ENCODE measurements around the gene FAM13B.
"Not testable (repeated sequence)": the region's sequence is repeated elsewhere in the genome, so short reads cannot be mapped to it uniquely, and the experiment has no call there.

The FAM13B gene

DNA sequence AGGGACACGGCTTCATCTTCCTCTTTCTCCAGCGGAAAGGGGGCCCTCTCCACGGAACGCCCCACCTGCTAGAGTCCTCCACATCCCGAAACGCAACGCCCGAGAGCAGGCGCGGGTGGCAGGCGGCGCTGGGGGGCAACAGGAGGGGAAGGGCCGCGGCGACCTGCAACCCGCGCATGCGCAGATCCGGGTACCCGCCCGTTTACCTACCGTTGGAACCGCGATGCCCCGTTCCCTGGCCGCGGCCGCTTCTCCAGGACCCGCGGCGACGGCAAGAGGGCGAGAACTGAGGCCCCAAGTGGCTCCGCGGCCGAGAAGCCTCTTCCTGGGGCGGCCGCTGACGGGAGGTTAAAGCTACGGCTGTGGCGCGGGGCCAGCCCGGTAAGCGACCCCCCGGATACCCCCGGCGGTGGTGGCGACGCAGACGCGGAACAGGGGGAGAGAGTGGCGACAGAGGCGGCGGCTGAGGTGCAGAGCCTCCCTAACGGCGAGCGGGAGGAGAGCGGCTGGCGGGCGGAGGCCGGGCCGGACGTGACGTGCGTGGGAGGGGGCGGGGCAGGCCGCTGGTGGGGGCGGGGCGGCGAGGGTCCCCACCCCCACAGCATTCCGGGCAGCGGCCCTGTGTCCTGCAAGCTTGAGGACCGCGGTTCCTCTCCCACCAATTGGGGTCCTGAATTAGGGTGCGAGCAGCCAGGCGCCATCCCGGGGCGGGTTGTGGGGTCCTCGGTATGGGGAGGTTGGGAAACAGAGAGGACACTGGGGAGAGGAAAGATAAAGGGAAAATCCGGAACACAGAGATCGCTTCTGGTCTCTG lies at the start of gene FAM13B:
FAM13B (minus strand) TSS at position 508 of the 814 bp plus-strand sequence. CDS start 13,968 bp downstream, outside the sequence.
- DNase-seq (ENCODE audit: insufficient read length, low spot score) = peak; percentile 57
- FAIRE-seq = peak; percentile 42

DNA sequence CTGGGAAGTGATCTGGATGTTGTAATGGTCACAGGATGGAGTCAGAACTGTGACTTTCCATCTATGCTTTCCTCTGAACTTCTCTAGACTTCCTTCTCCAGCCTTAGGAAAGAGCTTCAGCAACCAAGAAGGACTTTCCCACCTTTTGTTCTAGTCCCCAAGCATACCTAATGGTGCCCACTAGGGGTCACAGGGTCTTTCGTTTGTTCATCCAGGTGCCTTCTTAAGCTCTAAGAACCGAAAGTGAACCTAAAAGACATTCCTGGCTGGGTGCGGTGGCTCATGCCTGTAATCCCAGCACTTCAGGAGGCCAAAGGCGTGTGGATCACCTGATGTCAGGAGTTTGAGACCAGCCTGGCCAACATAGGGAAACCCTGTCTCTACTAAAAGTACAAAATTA lies 49.2 kb upstream of the FAM13B start:
- DNase-seq (ENCODE audit: insufficient read length, low spot score) (no peak), FAIRE-seq (peak; percentile 11)

DNA sequence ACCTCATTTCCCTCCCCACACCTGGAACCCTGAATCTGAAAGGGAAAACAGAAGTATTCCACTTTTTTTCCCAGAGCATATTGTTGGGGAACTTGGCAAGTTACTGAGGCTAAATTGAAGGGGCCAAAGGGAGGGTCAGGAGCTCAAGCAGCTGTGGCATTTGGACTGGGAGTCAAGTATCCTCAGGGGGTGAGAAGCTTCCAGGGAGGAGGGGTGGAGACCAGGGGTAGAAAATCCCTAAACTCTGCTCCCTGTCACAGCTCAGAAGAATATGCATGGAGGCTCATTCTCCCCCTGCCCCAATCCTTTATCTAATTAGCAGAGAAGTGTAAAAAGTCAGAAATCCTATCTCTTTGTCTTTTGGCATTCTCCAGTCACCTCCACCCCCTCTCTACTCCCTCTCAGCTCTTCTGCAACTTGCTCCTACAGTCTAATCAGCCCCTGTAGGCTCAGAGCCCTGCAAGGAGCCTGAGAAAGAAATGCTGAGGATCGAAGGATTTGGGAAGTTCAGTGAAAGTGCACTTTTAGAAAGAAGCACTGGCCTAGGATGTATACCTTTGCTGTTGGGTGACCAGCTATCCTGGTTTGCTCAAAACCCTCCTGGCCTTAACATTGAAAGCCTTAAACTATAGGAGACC lies 45.2 kb upstream of the FAM13B start:
- no peak for DNase-seq (ENCODE audit: insufficient read length, low spot score)
- FAIRE-seq = no peak

DNA sequence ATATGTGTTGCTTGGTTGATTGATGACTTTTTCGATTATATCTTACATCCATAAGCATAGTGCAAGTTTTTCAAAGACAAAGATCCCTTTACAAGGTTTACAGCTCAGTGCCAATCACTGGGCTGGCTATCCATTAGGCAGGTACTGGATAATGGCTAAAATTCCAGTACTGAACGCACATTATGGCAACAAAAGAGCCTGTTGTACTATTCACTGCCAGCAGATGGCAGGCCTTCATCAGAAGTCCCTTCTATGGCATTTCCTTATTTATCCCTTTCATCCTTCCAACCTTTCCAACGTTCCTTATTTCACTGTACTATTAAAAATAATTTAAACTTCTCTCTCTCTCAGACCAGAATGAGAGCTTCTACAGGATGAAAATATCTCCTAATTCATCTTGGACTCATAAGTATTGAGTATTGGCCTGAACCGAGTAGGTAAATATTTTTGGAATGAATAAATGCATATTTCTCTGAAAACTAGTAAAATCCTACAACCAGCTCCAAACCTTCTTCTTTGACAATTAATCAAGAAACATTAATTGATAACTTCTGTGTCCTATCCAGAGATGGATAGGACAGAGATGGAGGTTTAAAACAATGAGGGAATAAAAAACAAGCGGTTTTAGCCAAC lies 44.3 kb upstream of the FAM13B start:
- FAIRE-seq (peak; percentile 96), DNase-seq (ENCODE audit: insufficient read length, low spot score) (peak; percentile 56)

DNA sequence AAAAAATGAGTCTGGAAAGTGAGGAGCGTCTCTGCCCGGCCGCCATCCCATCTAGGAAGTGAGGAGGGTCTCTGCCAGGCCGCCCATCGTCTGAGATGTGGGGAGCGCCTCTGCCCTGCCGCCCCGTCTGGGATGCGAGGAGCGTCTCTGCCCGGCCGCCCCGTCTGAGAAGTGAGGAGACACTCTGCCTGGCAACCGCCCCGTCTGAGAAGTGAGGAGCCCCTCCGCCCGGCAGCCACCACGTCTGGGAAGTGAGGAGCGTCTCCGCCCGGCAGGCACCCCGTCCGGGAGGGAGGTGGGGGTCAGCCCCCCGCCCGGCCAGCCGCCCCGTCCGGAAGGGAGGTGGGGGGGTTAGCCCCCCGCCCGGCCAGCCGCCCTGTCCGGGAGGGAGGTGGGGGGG lies 37.1 kb upstream of the FAM13B start:
- FAIRE-seq; DNase-seq (ENCODE audit: insufficient read length, low spot score): not testable (repeated sequence)

DNA sequence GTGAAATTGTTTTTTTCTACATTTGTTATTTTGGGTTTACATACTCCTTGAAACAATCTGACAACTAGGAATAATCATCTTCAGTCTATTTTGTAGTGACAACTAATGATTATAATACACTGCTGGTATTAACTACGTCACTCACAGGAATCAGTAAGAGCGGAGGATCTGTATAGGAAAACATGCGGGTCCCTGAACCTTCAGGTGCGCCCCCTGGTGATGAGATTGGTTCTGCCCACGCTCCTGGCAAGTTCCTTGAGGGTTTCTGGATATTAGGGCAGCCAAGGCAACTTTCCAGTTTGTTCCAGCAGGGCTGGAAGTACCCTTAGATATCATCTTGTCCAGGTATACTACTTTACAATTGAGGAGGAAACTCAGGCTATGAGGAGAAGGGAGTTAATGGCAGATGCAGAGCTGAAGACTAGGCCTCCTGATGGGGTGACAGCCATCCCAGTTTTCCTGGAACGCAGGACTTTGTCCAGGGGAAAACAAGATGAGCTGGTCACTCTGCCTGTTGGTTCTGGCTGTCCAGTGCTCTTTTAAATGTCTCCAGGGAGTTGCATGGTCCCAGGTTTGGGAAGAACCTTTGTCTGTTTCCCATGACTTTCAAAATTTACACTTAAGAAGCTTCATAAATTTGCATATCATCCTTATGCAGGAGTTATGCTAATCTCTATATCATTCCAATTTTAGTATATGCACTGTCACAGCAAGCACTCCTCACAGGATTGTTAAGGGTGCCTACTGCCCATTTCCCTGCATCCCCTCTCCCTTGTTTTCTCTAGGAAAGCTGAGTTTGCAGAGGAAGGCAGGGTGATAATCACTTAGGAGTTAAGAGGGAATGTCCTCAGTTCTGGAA lies 36.1 kb upstream of the FAM13B start:
- FAIRE-seq = peak; percentile 78
- DNase-seq (ENCODE audit: insufficient read length, low spot score) = peak; percentile 78

DNA sequence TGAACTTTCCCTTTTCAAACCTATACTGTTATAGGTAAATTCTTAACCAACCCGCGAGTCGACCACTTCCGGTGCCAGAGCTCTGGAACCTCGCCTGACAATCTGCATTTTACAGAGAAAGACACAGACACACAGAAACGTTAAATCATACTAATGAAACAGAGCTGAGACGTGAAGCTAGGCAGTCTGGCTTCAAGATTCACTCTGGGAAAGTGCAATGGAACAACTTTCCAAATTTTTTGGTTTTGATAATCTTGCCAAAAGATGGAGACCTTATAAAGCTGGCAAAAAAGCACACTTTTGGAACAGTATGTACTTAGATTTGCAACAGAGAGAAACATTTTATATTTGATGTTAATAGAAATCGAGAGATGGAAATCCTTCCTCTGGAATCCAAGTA lies 35.1 kb upstream of the FAM13B start:
- FAIRE-seq (no peak), DNase-seq (ENCODE audit: insufficient read length, low spot score) (no peak)

DNA sequence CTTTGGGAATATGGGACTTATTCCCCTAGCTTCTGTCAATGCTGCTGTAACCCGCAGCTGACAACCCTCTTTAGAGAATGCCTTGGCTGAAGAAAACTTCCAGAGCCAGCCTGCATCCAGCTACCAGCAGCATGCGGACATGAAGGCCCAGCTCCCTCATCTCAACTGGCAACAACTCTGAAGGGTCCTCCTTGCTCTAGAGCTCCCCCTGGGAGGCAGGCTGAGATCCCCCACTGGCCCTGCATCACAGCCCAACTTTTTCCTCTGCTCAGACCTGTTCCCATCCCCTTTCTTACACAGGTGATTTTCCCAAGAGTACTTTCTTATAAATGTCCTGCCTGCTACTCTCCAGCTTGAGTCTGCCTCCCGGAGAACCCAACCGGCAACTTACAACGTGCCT lies 32.2 kb upstream of the FAM13B start:
- no peak for FAIRE-seq
- DNase-seq (ENCODE audit: insufficient read length, low spot score) = no peak

DNA sequence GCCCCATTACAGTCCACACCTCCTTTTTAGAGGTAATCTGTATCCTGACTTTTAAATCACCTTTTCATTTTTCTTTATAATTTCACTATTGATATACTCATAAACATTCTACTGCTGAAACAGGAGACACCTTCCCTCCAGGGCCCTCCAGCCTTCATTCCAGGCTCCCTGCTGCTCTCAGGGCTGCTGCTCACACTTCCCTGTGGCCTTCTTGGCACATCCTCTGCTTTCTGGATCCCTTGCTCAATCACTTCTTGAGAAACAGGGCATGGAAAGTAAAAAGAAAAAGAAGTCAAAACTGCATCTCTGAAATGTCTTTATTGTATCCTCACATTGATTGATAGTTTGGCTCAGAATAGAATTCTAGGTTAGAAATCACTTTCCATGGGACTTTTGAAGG lies 31.6 kb upstream of the FAM13B start:
- no peak for FAIRE-seq
- DNase-seq (ENCODE audit: insufficient read length, low spot score) = no peak

DNA sequence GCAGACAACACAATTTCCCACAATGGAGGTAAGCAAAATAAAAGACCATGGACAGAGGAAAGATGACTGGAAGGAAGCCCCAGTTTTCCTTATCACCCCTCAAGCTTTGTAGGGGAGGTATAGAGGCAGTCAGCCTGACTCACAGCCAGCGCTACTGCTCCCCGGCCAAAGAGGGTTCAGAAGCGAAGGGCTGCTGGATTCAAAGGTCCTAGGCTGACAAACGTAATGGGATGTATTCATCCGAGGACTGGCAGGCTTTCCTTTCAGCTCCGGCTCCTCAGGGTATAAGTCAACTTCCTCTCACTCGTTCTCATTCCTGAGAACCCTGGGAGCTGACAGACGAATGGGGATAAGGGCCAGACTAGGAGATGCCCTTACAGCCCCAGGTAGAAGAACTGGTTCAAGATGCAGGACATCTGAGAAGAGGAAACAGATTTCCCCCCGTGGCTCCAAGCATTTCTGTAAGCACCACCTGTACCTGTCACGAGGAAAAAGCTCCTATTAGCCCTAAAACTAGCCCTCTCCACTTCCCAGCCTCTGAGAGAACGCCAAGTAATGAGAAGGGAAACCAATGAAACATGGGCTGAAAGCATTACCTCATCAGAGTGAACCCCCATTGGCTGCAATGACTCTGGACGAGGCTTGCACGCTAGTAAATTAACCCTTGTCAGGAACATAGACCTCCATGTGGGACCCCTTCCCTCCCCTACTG lies 22.1 kb upstream of the FAM13B start:
- DNase-seq (ENCODE audit: insufficient read length, low spot score) (no peak), FAIRE-seq (no peak)

DNA sequence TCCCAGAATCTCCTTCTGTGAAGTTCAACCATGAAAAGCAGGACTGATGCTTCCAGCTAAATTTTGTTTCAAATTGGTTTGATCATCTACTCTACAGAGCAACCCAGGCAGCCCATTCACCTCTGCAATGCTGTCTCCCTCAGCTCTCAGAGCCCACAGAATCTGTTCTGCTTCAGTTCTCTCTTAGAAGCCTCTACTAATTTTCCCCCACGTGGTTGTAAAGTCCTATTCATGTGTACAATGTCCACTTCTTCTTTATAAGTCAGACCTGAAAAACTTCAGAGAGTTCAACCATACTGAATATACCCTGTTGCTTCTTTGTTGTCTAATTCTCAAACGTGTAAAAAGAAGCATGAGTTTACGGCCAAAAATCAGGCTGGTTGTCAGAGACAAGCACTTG lies 21.3 kb upstream of the FAM13B start:
- FAIRE-seq (no peak), DNase-seq (ENCODE audit: insufficient read length, low spot score) (no peak)

DNA sequence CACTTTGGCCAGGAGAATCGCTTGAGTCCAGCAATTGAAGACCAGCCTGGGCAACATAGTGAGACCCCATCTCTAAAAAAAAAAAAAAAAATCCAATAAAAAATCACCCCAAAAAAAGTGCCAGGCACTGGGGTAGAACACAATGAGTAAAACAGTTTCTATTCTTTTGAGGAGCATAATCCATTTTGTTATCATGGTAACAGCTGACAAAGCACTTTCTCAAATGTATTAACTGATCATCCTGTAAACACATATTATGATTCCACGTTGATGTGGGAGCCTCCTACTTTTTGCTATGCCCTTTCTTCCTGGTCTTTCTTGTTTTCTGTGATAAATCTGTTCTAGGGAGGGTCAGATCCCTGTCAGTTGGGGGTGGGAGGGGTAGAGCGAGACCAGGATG lies 20.7 kb upstream of the FAM13B start:
- DNase-seq (ENCODE audit: insufficient read length, low spot score) (no peak), FAIRE-seq (no peak)

DNA sequence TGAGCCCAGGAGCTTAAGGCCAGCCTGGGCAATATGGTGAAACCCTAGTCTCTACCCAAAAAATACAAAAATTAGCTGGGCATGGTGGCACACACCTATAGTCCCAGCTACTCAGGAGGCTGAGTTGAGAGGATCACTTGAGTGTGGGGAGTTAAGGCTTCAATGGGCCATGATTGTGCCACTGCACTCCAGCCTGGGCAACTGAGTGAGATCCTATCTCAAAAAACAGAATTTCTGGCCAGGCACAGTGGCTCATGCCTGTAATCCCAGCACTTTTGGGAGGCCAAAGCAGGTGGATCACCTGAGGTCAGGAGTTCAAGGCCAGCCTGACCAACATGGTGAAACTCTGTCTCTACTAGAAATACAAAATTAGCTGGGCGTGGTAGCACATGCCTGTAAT lies 19.8 kb upstream of the FAM13B start:
- not testable (repeated sequence) for FAIRE-seq; DNase-seq (ENCODE audit: insufficient read length, low spot score)

DNA sequence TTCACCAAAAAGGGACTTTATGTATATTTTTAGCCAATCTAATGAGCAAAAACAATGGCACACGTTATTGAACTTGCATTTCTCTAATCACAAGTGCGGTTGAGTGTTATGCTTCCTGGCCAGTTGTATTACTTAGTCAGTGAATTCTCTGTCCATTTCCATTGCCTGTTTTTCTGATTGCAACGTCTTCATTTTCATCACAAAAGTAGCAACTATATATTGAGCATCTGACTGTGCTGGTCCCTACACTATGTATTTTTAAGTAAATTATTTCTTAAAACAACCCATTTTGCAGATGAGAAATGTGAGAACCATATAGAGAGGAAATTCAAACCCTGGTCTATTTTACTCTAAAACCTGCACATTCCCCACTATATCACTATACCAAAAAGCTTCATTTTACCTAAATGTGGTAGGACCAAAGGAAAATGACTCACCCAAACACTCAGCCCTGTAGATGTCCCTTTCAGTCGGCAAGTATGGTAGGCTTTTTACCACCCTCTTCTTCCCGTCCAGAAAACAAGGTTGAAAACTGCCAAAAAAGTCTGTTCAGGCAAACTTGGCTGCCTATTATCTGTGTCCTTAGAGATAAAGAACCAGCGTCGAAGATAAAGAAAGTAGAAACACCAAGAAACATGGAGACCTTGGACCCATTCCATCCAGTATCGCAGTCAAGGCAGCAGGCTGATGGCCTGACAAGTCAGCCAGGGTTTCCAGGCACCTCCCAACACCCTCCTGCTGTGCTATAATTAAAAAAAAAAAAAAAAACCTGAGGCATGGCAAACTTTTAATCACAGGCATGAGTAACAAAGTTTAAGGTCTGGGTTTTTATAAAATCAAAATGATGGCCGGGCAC lies 18.8 kb upstream of the FAM13B start:
- DNase-seq (ENCODE audit: insufficient read length, low spot score) = no peak
- FAIRE-seq = no peak

DNA sequence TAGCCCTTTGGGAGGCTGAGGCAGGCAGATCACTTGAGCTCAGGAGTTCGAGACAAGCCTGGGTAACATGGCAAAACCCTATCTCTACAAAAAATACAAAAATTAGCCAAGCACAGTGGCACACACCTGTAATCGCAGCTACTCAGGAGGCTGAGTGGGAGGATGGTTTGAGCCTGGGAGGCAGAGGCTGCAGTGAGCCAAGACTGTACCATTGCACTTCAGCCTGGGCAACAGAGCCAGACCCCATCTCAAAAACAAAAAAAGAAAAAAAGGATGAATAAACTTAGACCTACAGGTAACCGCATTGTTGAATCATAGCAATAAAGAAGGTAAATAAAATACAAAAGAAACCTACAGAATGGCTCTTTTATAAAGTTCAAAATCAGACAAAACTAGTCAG lies 12.4 kb upstream of the FAM13B start:
- not testable (repeated sequence) for DNase-seq (ENCODE audit: insufficient read length, low spot score); FAIRE-seq

DNA sequence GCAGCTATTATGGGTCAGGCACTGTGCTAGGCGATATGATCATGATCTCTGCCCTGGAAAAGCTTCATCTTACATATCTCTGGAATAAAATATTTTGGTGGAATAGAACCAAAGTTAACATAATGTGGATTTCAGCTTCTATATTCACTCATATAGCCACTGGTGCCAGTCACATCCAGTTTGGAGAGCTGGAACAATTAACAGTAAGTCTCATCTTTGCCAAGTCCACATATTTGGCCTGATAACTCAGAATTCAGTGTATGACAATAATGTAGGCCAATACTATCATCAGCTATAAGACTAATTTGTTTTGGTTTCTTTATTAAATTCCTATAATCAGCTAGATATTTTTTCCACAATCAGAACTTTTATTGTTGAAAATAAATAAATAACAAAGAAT lies 5.9 kb upstream of the FAM13B start:
- FAIRE-seq = no peak
- no peak for DNase-seq (ENCODE audit: insufficient read length, low spot score)

DNA sequence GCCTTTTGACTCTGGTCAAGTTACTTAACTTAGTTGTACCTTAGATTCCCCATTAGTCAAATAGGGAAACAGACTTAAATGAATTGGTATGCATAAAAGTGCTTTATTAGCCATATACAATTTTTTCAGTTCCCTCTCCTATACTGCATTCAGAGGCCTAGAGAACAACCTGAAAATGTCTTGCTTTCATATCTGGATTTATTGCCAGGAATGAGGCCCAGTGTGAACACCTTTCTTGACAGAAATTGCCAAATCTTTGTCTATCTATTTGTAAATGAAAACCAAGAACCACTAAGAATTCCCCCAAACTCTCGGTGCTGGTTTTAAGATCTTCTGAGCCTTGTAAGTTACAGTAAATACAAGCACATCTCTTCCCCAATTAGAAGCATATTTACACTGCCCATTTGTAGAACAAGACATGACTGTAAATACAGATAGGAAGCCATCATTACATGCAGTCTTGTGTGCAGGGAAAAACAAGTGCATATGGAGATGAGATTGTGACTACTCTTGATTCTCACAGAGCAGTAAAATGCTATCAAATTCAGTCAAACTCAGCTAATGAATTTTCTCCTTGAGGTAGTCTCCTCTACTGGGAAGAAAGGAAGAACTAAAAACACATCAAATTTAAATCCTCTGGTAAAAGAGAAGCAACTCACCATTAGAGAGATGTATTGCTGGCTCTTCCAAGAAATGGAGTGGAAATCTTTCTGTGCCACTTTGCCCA lies 5.2 kb upstream of the FAM13B start:
- no peak for DNase-seq (ENCODE audit: insufficient read length, low spot score)
- peak; percentile 61 for FAIRE-seq

DNA sequence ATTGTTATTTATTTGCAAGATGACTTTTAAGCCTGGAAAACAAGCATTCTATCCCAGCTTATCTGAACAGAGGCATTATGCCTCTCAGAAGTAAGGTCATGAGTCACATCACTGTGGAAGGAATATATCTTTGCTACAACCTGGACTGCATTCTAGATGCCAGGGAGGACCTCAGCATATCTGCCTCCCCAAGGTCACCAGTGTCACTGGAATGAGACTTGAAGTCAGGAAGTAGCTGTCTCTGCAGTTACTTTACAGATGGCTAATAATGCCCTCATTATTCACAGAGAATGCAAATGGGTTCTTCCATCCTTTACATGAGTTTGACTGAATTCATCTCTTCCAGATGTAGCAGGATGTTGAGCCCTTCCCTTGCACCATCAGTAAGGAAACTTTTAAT lies 4.4 kb upstream of the FAM13B start:
- DNase-seq (ENCODE audit: insufficient read length, low spot score) = no peak
- no peak for FAIRE-seq

Measured in GM19239 (cell line).